Loucy (cell line): ENCODE data around the gene DLD.
"Not testable (repeated sequence)": the region's sequence is repeated elsewhere in the genome, so short reads cannot be mapped to it uniquely, and the experiment has no call there.

ENCODE experiments used
- H2AFZ ChIP-seq: fragments of 200-600 bp; sonication (generic); 2 replicates; pipeline ENCODE4 v1.6.0; 2016; ENCODE audit warnings: antibody characterized with exemption, mild to moderate bottlenecking, low read length, moderate library complexity
- H3F3A ChIP-seq: fragments of 200-600 bp; 2 replicates; pipeline ENCODE4 v1.6.0; 2016; ENCODE audit warnings: antibody characterized with exemption, low read depth, mild to moderate bottlenecking
- H3K27me3 ChIP-seq: fragments of 200-600 bp; sonication (generic); 2 replicates; pipeline ENCODE4 v1.6.1; 2014; ENCODE audit warnings: low read length, mild to moderate bottlenecking; ENCODE audit not compliant: insufficient read depth, poor library complexity, severe bottlenecking
- H3K36me3 ChIP-seq: fragments of 200-600 bp; sonication (generic); 2 replicates; pipeline ENCODE4 v1.6.1; 2016; ENCODE audit warnings: low read length; ENCODE audit not compliant: insufficient read depth
- H3K4me1 ChIP-seq: fragments of 200-600 bp; sonication (generic); 2 replicates; pipeline ENCODE4 v1.5.1; 2014; ENCODE audit warnings: low read length, mild to moderate bottlenecking; ENCODE audit not compliant: insufficient read depth, poor library complexity, severe bottlenecking
- H3K4me2 ChIP-seq: fragments of 200-600 bp; sonication (generic); 2 replicates; pipeline ENCODE4 v1.6.0; 2014; ENCODE audit warnings: antibody characterized with exemption, low read length, low read depth, mild to moderate bottlenecking; ENCODE audit not compliant: poor library complexity, severe bottlenecking
- H3K4me3 ChIP-seq: fragments of 200-600 bp; sonication (generic); 2 replicates; pipeline ENCODE4 v1.5.1; 2014; ENCODE audit warnings: low read length, mild to moderate bottlenecking, mixed read lengths; ENCODE audit not compliant: poor library complexity, severe bottlenecking
- H3K79me2 ChIP-seq: fragments of 200-600 bp; sonication (generic); 2 replicates; pipeline ENCODE4 v1.6.1; 2014; ENCODE audit warnings: low read length; ENCODE audit not compliant: insufficient read depth
- H3K9ac ChIP-seq: fragments of 200-600 bp; sonication (generic); 2 replicates; pipeline ENCODE4 v1.6.0; 2014; ENCODE audit warnings: mild to moderate bottlenecking, low read depth, low read length, moderate library complexity; ENCODE audit not compliant: poor library complexity, severe bottlenecking
- H3K9me2 ChIP-seq: fragments of 200-600 bp; sonication (generic); replicated peaks from 2 replicates; pipeline ENCODE4 v1.6.1; 2016; ENCODE audit warnings: low read depth, low read length, mixed read lengths
- H3K9me3 ChIP-seq: fragments of 200-600 bp; sonication (generic); 2 replicates; pipeline ENCODE4 v1.6.1; 2014; ENCODE audit warnings: mild to moderate bottlenecking, antibody characterized with exemption, low read length, low read depth; ENCODE audit not compliant: insufficient read depth
- H4K20me1 ChIP-seq: fragments of 200-600 bp; sonication (generic); 2 replicates; pipeline ENCODE4 v1.6.0; 2014; ENCODE audit warnings: antibody characterized with exemption, low read length, mild to moderate bottlenecking; ENCODE audit not compliant: insufficient read depth, poor library complexity, severe bottlenecking
- EZH2phosphoT487 ChIP-seq: fragments of 200-600 bp; IDR thresholded peaks from 2 replicates; pipeline ENCODE4 v1.6.1; 2018; ENCODE audit warnings: antibody characterized with exemption, mild to moderate bottlenecking, moderate library complexity, borderline replicate concordance
- TF ChIP-seq, protein P1 (sequence below): fragments of 200-600 bp; sonication (generic); conservative IDR thresholded peaks from 2 replicates; pipeline ENCODE4 v1.5.1; 2014; ENCODE audit warnings: mild to moderate bottlenecking, antibody characterized with exemption, low read length

DLD gene

GRCh38 chr7:107917763-107918651, 27.0 kb downstream of the DLD start:
- H3F3A ChIP-seq, result no peaks in the 10 kb centered on the region
- no peaks in the 10 kb centered on the region for H3K27me3 ChIP-seq
- no peak overlapping the region for H2AFZ ChIP-seq
- H4K20me1 ChIP-seq, result peaks cover 14% of the 10 kb centered on the region
- peaks cover 72% of the 10 kb centered on the region for H3K36me3 ChIP-seq
- no peaks in the 10 kb centered on the region for H3K9me3 ChIP-seq
- H3K9ac ChIP-seq, result no peak overlapping the region
- H3K9me2 ChIP-seq, result no peaks in the 10 kb centered on the region
- no peak overlapping the region for H3K4me2 ChIP-seq
- peaks cover 15% of the 10 kb centered on the region for H3K4me1 ChIP-seq
- H3K79me2 ChIP-seq, result peaks cover 12% of the 10 kb centered on the region
- TF ChIP-seq, protein P1, sequence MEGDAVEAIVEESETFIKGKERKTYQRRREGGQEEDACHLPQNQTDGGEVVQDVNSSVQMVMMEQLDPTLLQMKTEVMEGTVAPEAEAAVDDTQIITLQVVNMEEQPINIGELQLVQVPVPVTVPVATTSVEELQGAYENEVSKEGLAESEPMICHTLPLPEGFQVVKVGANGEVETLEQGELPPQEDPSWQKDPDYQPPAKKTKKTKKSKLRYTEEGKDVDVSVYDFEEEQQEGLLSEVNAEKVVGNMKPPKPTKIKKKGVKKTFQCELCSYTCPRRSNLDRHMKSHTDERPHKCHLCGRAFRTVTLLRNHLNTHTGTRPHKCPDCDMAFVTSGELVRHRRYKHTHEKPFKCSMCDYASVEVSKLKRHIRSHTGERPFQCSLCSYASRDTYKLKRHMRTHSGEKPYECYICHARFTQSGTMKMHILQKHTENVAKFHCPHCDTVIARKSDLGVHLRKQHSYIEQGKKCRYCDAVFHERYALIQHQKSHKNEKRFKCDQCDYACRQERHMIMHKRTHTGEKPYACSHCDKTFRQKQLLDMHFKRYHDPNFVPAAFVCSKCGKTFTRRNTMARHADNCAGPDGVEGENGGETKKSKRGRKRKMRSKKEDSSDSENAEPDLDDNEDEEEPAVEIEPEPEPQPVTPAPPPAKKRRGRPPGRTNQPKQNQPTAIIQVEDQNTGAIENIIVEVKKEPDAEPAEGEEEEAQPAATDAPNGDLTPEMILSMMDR, result no peak
- TF ChIP-seq EZH2phosphoT487, result no peak
- H3K4me3 ChIP-seq, result no peak overlapping the region

DNA sequence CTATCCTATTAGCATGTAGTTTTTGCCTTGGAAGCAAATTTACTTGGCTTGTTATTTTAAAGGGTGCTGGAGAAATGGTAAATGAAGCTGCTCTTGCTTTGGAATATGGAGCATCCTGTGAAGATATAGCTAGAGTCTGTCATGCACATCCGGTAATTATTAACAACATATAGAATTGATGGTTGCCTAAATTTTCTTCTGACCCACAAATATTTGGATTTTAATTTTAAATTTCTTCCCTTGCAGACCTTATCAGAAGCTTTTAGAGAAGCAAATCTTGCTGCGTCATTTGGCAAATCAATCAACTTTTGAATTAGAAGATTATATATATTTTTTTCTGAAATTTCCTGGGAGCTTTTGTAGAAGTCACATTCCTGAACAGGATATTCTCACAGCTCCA, 28.0 kb downstream of the DLD start:
- no peak for TF ChIP-seq EZH2phosphoT487
- TF ChIP-seq, protein P1, result no peak
- Histone ChIP-seq H4K20me1 (peaks cover 8% of the 10 kb centered on the region), H3K79me2 (peaks cover 8% of the 10 kb centered on the region), H3K4me1 (peaks cover 15% of the 10 kb centered on the region), H3K4me3 (no peak overlapping the region), H3K27me3 (no peaks in the 10 kb centered on the region), H3K4me2 (no peak overlapping the region), H2AFZ (no peak overlapping the region), H3K9me3 (no peaks in the 10 kb centered on the region), H3K36me3 (peaks cover 67% of the 10 kb centered on the region), H3F3A (no peaks in the 10 kb centered on the region), H3K9me2 (no peaks in the 10 kb centered on the region), H3K9ac (no peak overlapping the region)

GRCh38 chr7:107920048-107920772, 29.2 kb downstream of the DLD start:
- H3K79me2 ChIP-seq, result no peaks in the 10 kb centered on the region
- H3K4me3 ChIP-seq, result no peak overlapping the region
- peaks cover 3% of the 10 kb centered on the region; the same call in 1 of the 2 replicates for H3F3A ChIP-seq
- H3K27me3 ChIP-seq, result no peaks in the 10 kb centered on the region
- TF ChIP-seq EZH2phosphoT487, result no peak
- TF ChIP-seq, protein P1, result no peak
- H4K20me1 ChIP-seq, result peaks cover 2% of the 10 kb centered on the region
- H3K36me3 ChIP-seq, result peaks cover 58% of the 10 kb centered on the region
- H3K9me3 ChIP-seq, result no peaks in the 10 kb centered on the region
- no peaks in the 10 kb centered on the region for H3K9me2 ChIP-seq
- no peak overlapping the region for H3K9ac ChIP-seq
- H3K4me1 ChIP-seq, result peaks cover 25% of the 10 kb centered on the region
- no peak overlapping the region for H2AFZ ChIP-seq
- H3K4me2 ChIP-seq, result peak overlapping the region; percentile 38

- H3K9me2 ChIP-seq, H3K4me3 ChIP-seq, H3F3A ChIP-seq, H3K9ac ChIP-seq, H2AFZ ChIP-seq, H3K9me3 ChIP-seq, H3K27me3 ChIP-seq, H4K20me1 ChIP-seq, H3K79me2 ChIP-seq, H3K4me2 ChIP-seq: not testable (repeated sequence)
- Histone ChIP-seq H3K4me1 (peaks cover 28% of the 10 kb centered on the region), H3K36me3 (peaks cover 44% of the 10 kb centered on the region)
These were observed 30.8 kb downstream of the DLD start for GRCh38 chr7:107921826-107922225.
